ENCODE data around the gene CASP10. TPM values are rescaled to one million over a fixed set of nuclear protein-coding genes. Genes with fewer than 3 reads are reported as not detected.

The CASP10 gene
- total and polyA plus RNA-seq, 2 of the 8 experiments (the other 6 are each of a cell fraction or from before 2014, with no cell fraction given) = 2.3 to 4.0 TPM

DNA sequence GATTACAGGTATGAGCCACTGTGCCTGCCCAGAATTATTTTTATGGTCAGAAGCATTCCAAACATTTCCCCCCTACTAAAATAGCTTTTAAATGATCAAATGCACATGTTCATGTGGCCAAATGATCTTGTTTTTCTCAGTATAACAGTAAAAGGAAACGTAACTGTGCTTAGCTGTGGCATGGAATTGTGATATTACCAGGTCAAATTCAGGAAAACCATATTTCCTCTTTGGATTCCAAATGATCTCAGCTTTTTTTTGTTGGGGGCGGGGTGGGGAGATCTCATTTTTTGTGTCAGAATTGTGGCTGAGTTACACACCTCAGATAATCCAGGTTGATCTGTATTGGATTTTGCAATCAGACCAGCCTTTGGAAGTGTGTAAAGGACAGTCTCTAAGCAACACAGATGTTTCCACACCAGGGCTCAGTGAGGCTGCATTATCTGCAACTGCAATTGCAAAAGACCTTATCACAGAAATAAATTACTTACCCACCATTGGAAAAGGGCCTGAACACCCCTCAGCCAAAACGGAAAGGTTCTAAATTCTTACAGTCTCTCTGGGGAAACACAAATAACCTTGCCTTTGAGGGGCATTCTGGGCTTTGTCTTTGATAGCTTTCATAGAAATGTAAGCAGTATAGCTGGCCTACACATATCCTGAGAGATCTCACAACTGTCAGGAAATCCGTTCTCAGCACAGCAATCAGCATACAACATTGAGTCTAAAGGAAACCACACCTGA, 8.4 kb downstream of the CASP10 start:
- no peaks in the 10 kb centered on the region for H3K4me1 ChIP-seq (replicated peaks in 1 of 4; ENCODE audit: control insufficient read depth in 3 of 4, insufficient read depth in 4 of 4, low read length in 3 of 4)
- H2AK5ac ChIP-seq (ENCODE audit: low read depth, low read length) = no peak overlapping the region
- H2AFZ ChIP-seq (ENCODE audit: low read length) = no peak overlapping the region
- ChIA-PET POLR2A (ENCODE audit: partially characterized antibody) (no interaction called here), CTCF (ENCODE audit: partially characterized antibody) (interaction anchor here (0.6 to 2.6 kb wide), 4 partner anchors 14 to 259 kb away, joined by 3 to 12 read pairs (median 4); partner anchors contain the start of gene ORC2)
- no peak overlapping the region for H3K23ac ChIP-seq (ENCODE audit: insufficient read length)
- H2BK5ac ChIP-seq (ENCODE audit: low read depth, low read length) = no peak overlapping the region
- no peak overlapping the region for H2BK120ac ChIP-seq (replicated peaks; ENCODE audit: low read depth, low read length)
- no peaks in the 10 kb centered on the region for H3K79me1 ChIP-seq (ENCODE audit: low read depth, low read length)
- no peaks in the 10 kb centered on the region for H3K27me3 ChIP-seq (replicated peaks in 1 of 4; ENCODE audit: control insufficient read depth in 3 of 4, extremely low read depth in 1 of 4, insufficient read depth in 3 of 4, low read length in 3 of 4)
- H3K56ac ChIP-seq (replicated peaks; ENCODE audit: insufficient read length, low read depth, low read length) = no peak overlapping the region
- FAIRE-seq = no peak
- H3K27ac ChIP-seq (ENCODE audit: low read depth, low read length) = no peak overlapping the region
- H3K79me2 ChIP-seq (ENCODE audit: control insufficient read depth in 1 of 2, insufficient read depth in 2 of 2, low read length in 2 of 2) = no peaks in the 10 kb centered on the region
- no peak overlapping the region for H3K4me3 ChIP-seq (ENCODE audit: extremely low read depth in 1 of 4, insufficient read depth in 2 of 4, low read depth in 3 of 4, low read length in 4 of 4)
- no peak overlapping the region for H4K91ac ChIP-seq (replicated peaks; ENCODE audit: insufficient read length, low read length)
- no peak overlapping the region for H3K18ac ChIP-seq (ENCODE audit: extremely low read depth, low read length)
- no peak overlapping the region for H2BK20ac ChIP-seq (ENCODE audit: low read length)
- WGBS, 2 experiments (ENCODE audit: extremely low coverage in 1 of 2, insufficient coverage in 1 of 2, insufficient read length in 1 of 2, insufficient replicate concordance in 2 of 2, low coverage in 1 of 2, low lambda C conversion rate in 2 of 2, missing lambda C conversion rate in 1 of 2) = 80% methylated on average over 4 of the region's 4 CpGs; no CpG with 5 or more reads in 1 of the 2 experiments
- no peaks in the 10 kb centered on the region for H3K23me2 ChIP-seq (ENCODE audit: low read depth, low read length)
- H4K8ac ChIP-seq (ENCODE audit: extremely low read depth, insufficient read depth, low read length) = no peak overlapping the region
- no peak overlapping the region for H3K4me2 ChIP-seq (ENCODE audit: insufficient read depth in 1 of 2, low read depth in 2 of 2, low read length in 2 of 2)
- H4K20me1 ChIP-seq (replicated peaks in 1 of 2; ENCODE audit: control insufficient read depth in 1 of 2, insufficient read depth in 2 of 2, low read length in 2 of 2) = no peaks in the 10 kb centered on the region
- H3K9ac ChIP-seq (replicated peaks in 1 of 4; ENCODE audit: extremely low read depth in 1 of 4, low read depth in 3 of 4, low read length in 3 of 4) = no peak overlapping the region
- H4K5ac ChIP-seq (ENCODE audit: insufficient read length, low read depth, low read length) = no peak overlapping the region
- H2BK12ac ChIP-seq (ENCODE audit: low read depth, low read length) = no peak overlapping the region
- H3K9me3 ChIP-seq (ENCODE audit: insufficient read depth in 2 of 2, low read depth in 1 of 2, low read length in 1 of 2) = no peaks in the 10 kb centered on the region
- DNase-seq (ENCODE audit: low read depth in 1 of 2, low spot score in 2 of 2) = no peak
- H3K14ac ChIP-seq (ENCODE audit: insufficient read length) = no peak overlapping the region
- no peak overlapping the region for H2BK15ac ChIP-seq (ENCODE audit: low read length)
- no peaks in the 10 kb centered on the region for H3K36me3 ChIP-seq (ENCODE audit: control insufficient read depth in 2 of 4, insufficient read depth in 4 of 4, low read length in 3 of 4)
- no peak overlapping the region for H3K4ac ChIP-seq (replicated peaks; ENCODE audit: insufficient read length, low read depth, low read length)
- TF ChIP-seq MAFK (IDR thresholded peaks at IDR 0.05; ENCODE audit: low read depth, low read length) (no peak), FOSL1 (IDR thresholded peaks at IDR 0.05; ENCODE audit: insufficient read depth, low read depth, low read length) (no peak), RBBP5 (IDR thresholded peaks at IDR 0.05; ENCODE audit: borderline replicate concordance, low read depth, low read length) (no peak), SP4 (IDR thresholded peaks at IDR 0.05; ENCODE audit: low read length) (no peak), SIN3A (conservative IDR thresholded peaks at IDR 0.05 in 1 of 2, IDR thresholded peaks at IDR 0.05 in 1 of 2; ENCODE audit: low read depth in 1 of 2, low read length in 2 of 2) (no peak), KDM5A (IDR thresholded peaks at IDR 0.05; ENCODE audit: low read length) (no peak), HDAC2 (IDR thresholded peaks at IDR 0.05; ENCODE audit: borderline replicate concordance in 1 of 2, low read depth in 2 of 2, low read length in 2 of 2) (no peak), CHD2 (IDR thresholded peaks at IDR 0.05; ENCODE audit: low read length) (no peak), BRCA1 (IDR thresholded peaks at IDR 0.05; ENCODE audit: low read depth, low read length) (no peak), EGR1 (IDR thresholded peaks at IDR 0.05; ENCODE audit: borderline replicate concordance, low read depth, low read length) (no peak), CBX8 (IDR thresholded peaks at IDR 0.05; ENCODE audit: borderline replicate concordance, low read depth, low read length) (no peak)
- TF ChIP-seq, protein P1, sequence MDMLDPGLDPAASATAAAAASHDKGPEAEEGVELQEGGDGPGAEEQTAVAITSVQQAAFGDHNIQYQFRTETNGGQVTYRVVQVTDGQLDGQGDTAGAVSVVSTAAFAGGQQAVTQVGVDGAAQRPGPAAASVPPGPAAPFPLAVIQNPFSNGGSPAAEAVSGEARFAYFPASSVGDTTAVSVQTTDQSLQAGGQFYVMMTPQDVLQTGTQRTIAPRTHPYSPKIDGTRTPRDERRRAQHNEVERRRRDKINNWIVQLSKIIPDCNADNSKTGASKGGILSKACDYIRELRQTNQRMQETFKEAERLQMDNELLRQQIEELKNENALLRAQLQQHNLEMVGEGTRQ (IDR thresholded peaks at IDR 0.05; ENCODE audit: low read length) = no peak

Measured in H1 (cell line).